Omental fat pad (tissue), 4 donors: ENCODE measurements around the gene LARGE1. TPM values are rescaled to one million over a fixed set of nuclear protein-coding genes. Genes with fewer than 3 reads are reported as not detected.

Experiments
- ATAC-seq: fragments of 150-250 bp; one replicate; pipeline ENCODE4 v1.9.1; 2016; ENCODE audit warnings: mild to moderate bottlenecking, moderate library complexity; ENCODE audit not compliant: low FRiP score
- DNase-seq: peaks from one replicate; pipeline ENCODE4 v3.0.0-alpha.2; 2019; ENCODE audit warnings: low spot score
- total RNA-seq, 4 donors: library from RNA; depleted of rRNA; stranded (reverse); fragments of >200 nt; gene quantifications; one replicate each; pipeline ENCODE4 v1.1.0, GENCODE V29; 2016
- TF ChIP-seq, protein P1 (sequence below), 3 donors: fragments of 450-650 bp; IDR thresholded peaks; one replicate each; pipeline ENCODE4 v1.5.1; 2016 to 2017; ENCODE audit warnings: antibody characterized with exemption in 3 of 3, mild to moderate bottlenecking in 3 of 3, moderate library complexity in 2 of 3

Gene LARGE1
- total RNA-seq, 4 donors from 2014 or later: 16.5 to 31.2 (median 22.3) TPM

DNA sequence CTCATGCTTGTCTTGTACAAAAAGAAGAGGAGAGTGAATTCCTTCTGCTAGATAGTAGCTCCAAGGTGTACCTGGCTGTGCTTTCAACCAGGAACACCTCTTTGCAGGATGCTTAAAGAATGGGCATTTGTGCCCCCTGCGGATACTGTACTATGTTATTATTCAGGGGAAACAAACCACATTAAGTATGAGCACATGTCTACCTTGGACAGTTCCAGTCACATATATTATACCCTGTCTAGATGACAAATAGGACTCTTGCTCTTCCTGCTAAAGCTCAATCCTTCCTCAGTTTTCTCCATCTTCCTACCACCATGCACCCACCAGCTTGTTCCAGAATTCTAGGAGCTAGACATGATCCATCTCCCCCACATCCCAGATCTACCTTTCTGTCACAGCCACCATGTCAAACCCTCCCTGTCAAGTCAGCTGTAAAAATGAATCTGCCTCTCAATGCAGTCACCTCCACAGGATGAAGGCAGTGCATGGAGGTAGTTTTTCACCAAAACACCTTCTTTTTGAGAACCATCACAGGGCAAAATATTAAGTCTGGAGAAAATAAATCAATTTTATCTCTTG lies 337.4 kb downstream of the LARGE1 start:
- ATAC-seq (no peak), DNase-seq (no peak)
- TF ChIP-seq, protein P1, sequence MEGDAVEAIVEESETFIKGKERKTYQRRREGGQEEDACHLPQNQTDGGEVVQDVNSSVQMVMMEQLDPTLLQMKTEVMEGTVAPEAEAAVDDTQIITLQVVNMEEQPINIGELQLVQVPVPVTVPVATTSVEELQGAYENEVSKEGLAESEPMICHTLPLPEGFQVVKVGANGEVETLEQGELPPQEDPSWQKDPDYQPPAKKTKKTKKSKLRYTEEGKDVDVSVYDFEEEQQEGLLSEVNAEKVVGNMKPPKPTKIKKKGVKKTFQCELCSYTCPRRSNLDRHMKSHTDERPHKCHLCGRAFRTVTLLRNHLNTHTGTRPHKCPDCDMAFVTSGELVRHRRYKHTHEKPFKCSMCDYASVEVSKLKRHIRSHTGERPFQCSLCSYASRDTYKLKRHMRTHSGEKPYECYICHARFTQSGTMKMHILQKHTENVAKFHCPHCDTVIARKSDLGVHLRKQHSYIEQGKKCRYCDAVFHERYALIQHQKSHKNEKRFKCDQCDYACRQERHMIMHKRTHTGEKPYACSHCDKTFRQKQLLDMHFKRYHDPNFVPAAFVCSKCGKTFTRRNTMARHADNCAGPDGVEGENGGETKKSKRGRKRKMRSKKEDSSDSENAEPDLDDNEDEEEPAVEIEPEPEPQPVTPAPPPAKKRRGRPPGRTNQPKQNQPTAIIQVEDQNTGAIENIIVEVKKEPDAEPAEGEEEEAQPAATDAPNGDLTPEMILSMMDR (IDR thresholded peaks at IDR 0.05): no peak

DNA sequence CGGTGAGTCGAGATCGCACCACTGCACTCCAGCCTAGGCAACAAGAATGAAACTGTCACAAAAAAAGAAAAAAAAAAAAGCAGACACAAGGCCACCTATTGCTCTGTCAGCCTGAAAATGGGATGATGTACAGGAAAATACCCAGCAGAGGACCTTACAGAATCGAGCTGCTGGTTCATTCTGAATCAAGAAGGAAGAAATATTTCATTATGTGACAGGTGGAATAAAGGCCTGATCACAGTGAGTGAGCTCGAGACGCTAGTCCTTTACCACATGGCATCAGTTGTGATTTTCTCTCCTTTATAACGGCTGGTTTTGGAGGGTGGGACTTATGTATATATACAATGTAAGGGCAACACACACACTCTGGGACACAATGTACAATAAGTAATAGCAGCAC lies 340.0 kb downstream of the LARGE1 start:
- ATAC-seq (no peak), DNase-seq (no peak)
- TF ChIP-seq, protein P1 (IDR thresholded peaks at IDR 0.05): no peak

DNA sequence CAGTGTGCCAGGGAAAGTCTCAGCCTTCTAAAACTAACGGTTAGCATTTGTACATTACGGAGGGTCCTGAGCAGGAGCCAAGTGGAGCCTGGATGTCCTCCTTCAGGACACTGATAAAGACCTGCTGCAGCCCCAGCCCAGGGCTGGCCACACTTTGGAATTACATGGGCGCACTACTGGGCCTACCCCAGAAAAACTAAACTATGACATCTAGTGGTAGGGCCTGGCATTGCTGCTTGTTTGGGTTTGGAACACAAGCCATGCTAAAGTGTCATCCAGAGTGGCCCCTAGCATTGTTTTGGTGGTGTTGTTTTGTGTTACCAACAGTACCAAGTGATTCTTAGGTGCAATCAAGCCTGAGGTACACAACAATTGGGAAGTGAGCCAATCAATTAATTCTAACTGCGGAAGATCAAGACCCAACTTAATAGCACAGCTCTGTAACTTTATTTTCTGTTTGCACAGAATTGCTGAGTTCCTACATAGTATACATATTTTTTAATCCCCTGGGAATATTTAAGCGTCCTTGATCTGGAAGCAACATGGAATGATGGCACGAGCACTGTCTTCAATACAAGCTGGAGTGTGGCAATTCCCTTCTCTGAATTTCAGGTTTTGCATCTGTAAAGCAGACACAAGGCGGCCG lies 340.7 kb downstream of the LARGE1 start:
- ATAC-seq: no peak
- DNase-seq: peak; percentile 25
- TF ChIP-seq, protein P1 (IDR thresholded peaks at IDR 0.05): peak in 1 of 3 donors; percentile 49

DNA sequence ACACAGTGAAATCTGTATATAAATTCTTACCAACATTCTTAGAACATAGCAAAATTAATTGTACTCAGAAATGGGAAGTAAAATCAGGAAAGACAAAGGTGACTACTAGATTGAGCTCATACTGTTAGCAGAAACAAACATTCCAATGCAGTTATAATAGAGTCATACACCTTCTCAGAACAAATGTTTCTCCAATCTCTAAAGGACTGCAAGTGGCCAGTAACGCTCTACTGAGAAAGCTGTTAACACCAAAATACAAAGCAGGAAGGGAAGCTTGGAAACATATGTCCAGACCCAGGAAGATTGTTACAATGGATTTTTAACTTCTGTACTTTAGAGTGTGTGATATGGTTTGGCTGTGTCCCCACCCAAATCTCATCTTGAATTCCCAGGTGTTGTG lies 341.5 kb downstream of the LARGE1 start:
- TF ChIP-seq, protein P1 (IDR thresholded peaks at IDR 0.05): no peak
- no peak for ATAC-seq
- DNase-seq: no peak

DNA sequence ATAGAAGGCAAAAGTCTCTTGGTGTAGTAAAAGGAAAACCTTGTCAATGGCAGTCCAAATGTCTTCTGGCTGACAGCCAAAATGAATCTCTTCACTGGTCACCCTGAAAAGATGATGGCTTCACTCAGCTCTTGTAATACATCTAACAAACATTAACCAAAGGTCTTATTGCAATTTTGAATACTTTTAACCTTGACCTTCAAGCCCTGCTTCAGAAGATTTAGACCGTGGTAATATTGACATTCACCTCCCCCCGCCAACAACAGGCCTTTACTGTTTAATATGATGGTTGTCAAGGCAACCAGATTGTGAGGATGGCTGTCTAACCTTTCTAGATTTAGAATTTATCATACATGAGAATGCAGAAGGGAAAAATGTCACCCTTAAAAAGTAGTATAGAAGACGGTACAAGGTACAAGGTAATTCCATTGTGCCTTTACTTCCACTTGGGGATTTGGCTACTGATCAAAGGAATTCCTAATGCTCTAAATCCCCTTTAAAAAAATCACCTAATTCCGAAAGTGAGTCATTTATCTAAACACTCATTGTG lies 342.3 kb downstream of the LARGE1 start:
- DNase-seq (no peak), ATAC-seq (no peak)
- TF ChIP-seq, protein P1 (IDR thresholded peaks at IDR 0.05): no peak

DNA sequence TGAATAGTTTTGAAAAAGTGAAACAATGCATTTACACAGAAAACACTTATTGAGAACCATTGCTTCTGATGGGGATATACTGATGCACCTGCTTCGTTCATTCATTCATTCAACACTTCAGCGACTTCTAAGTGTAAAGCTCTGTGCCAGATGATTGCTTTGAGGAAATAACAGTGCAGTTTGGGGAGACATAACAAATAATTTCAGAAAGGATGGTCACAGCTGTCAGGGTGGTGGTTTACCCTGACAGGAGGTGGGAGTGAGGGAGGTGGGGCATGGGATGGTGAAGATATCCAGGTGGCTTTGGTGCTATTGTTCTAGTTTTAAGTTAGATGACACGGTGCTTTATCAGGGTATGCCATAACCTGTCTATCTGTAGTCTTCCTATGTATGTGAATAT lies 344.1 kb downstream of the LARGE1 start:
- no peak for DNase-seq
- TF ChIP-seq, protein P1 (IDR thresholded peaks at IDR 0.05): no peak
- no peak for ATAC-seq

DNA sequence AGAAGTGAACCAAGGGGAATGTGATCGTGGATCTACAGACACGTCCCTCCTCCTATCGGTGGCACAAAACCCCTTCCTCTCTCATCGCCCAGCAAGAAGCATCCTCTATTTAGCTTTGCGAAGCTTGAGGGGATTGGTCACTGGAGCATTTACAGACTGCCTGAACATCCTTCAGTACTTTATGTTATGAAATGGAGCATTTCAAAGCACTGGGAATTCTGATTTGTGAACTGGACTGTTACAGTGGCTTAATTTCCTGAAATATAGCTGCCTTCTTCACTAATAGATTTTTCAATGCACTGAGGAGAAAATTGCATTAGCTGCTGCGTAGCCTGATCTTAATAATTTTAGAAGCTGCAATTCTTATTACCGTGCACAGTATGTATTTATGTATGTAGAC lies 344.5 kb downstream of the LARGE1 start:
- DNase-seq (no peak), ATAC-seq (no peak)
- TF ChIP-seq, protein P1 (IDR thresholded peaks at IDR 0.05): no peak
